ENCODE measurements around the gene KCNJ1.

- TF ChIP-seq CTCF (IDR thresholded peaks at IDR 0.05) (no peak), POLR2A (IDR thresholded peaks at IDR 0.05) (no peak)
Measured at GRCh38 chr11:128802358-128802981, 64.6 kb downstream of the KCNJ1 start.

Data from lower leg skin (tissue), 3 donors.